Brain pericyte (primary cell): Measurements from ENCODE around the gene GLP2R.
"Not testable (repeated sequence)": the region's sequence is repeated elsewhere in the genome, so short reads cannot be mapped to it uniquely, and the experiment has no call there.

Experiments
- DNase-seq: peaks from one replicate; pipeline ENCODE4 v3.0.0-alpha.2; 2012; ENCODE audit warnings: low read depth, low spot score

GLP2R gene, protein sequence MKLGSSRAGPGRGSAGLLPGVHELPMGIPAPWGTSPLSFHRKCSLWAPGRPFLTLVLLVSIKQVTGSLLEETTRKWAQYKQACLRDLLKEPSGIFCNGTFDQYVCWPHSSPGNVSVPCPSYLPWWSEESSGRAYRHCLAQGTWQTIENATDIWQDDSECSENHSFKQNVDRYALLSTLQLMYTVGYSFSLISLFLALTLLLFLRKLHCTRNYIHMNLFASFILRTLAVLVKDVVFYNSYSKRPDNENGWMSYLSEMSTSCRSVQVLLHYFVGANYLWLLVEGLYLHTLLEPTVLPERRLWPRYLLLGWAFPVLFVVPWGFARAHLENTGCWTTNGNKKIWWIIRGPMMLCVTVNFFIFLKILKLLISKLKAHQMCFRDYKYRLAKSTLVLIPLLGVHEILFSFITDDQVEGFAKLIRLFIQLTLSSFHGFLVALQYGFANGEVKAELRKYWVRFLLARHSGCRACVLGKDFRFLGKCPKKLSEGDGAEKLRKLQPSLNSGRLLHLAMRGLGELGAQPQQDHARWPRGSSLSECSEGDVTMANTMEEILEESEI

DNA sequence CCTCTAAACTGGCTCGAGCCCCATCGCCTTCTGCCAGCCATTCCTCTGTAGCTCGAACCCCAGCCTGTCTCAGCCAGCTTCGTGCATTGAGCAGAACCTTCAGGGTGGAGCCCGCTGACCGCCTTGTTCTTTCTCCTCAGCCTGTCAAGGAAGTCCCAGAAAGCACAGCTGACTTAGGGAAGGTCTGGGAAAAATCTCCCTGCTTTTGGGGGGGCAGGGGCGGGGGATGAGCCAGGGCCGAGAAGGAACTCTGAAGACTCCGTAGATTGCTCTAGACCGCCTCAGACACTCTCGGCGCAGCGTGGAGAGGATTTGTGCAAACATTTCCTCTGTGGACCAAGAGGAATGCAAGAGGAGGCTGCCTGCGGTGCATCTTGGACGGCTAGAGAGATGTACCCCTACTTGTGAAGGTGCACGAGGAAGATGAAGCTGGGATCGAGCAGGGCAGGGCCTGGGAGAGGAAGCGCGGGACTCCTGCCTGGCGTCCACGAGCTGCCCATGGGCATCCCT, at the start of gene GLP2R:
Gene GLP2R, plus strand, starts transcription at position 284 of the 510 bp plus-strand sequence. Its CDS starts 140 bp downstream, at position 424.
- no peak for DNase-seq

DNA sequence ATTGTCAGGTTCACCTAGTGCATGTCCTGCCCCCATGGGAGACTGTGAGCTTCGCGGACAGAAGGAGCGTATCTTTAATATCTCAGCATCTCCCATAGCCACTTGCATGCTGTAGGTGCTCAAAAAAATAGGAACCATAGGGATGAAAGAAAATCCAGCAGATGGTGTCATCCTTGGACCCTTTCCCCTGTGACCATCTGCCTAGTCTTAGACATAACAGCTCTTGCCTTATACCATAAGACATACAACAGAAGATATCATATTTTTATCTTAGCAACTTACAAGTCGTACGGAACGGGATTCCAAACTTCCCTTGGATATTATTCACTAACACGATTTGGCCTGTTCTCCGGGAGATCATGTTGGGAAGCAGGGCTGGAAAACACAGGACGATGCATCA, 48.8 kb upstream of the GLP2R start:
- DNase-seq: no peak

DNA sequence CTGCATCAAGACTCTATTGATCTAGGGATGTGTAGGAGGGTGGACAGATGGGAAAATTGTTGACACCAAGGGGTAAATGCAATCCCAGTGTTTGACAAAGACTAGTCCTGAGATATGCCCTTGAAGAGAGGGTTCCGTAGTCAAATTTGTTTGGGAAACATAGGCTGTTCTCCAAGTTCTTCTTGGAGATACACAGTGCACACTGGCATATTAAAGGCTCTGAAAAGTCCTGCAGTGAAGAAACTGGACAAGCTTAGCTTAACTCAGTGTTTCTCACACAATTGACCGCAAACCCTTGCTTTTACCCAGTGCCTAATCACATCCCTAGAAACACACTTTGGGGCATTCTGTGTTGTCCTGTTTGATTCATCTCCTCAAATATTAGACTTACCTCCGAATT, 45.2 kb upstream of the GLP2R start:
- no peak for DNase-seq

DNA sequence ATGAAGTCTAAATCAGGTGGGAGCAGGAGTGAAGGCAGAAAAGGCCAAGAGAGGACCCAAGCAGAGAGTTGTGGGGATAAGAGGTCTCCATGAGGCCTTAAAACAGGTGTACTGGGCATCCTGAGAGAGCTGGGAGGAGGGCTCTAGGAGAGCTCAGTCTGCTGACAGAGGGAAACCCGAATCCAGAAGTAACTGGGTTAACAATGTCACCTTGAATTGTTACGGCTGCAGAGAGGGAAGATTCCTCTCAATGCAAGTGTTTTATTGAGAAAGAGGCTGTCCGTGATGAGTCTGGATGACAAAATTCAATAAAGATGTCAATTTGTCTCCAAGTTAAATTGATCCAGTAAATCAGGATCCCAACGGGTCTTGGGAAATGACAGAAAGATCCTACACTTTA, 42.7 kb upstream of the GLP2R start:
- DNase-seq: no peak

DNA sequence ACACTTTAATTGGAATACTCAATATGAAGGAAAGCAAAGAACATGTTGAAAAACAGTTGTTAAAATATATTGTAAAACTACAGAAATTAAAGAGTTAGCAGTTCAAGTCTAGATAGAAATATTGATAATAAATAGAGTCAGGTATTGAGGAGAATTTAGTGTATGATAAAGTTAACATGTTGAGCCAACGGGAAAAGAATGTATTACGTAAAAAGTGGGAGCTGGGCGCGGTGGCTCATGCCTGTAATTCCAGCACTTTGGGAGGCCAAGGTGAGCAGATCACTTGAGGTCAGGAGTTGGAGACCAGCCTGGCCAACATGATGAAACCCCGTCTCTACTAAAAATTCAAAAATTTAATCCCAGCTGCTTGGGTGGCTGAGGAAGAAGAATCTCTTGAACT, 42.3 kb upstream of the GLP2R start:
- not testable (repeated sequence) for DNase-seq

DNA sequence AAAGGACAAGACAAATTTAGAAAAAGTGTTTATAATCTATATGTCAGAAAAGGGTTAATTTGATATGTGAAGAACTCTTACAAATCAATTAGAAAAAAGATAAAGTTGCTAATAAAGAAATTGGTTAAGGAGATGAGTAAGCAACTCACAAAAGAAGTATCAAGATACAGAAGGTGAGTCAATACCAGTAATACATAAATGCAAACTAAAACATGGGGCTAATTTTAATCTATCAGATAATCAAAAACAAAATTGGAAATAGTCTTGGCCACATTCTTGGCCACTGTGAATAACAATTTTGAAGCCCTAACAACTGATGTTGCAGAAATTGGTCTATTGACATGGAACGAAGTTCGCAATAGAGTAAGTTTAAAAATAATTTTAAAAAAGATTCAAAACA, 41.2 kb upstream of the GLP2R start:
- no peak for DNase-seq

DNA sequence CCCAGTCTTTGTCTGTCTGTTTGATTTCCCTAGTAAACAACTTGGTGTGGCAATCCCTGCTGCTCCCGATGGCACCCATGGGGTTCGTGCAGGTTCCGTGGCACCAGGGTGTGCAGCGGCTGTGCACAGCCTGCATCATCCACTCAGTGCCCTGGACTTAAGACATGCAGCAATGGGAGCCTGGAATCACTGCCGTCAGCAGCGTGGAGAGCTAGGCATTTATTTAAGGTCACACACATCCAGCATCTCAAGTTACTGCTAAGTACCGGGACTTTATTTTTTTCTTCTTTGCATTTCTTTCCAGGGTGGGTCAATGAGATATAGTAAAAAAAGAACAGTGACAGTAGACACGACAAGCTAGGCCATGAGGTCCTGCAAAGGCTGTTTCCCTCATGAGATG, 37.1 kb upstream of the GLP2R start:
- no peak for DNase-seq

DNA sequence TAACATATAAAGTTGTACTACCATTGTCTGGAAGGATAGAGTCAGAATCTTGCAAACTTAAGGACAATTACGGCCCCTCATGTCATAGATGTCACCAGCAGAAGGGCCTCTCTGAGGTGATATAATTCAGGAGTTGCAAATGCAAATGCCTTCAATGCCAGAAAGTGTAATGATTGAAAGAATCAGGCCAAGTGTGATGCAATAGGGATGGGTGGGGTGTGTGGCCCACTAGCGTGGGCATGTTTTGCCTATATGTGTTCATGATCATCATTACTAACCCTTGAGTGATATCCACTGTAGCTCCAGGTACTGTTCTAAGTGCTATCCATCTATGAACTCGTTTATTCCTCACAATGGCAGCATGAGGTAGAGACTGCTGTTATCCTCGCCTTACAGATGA, 35.4 kb upstream of the GLP2R start:
- DNase-seq: no peak

DNA sequence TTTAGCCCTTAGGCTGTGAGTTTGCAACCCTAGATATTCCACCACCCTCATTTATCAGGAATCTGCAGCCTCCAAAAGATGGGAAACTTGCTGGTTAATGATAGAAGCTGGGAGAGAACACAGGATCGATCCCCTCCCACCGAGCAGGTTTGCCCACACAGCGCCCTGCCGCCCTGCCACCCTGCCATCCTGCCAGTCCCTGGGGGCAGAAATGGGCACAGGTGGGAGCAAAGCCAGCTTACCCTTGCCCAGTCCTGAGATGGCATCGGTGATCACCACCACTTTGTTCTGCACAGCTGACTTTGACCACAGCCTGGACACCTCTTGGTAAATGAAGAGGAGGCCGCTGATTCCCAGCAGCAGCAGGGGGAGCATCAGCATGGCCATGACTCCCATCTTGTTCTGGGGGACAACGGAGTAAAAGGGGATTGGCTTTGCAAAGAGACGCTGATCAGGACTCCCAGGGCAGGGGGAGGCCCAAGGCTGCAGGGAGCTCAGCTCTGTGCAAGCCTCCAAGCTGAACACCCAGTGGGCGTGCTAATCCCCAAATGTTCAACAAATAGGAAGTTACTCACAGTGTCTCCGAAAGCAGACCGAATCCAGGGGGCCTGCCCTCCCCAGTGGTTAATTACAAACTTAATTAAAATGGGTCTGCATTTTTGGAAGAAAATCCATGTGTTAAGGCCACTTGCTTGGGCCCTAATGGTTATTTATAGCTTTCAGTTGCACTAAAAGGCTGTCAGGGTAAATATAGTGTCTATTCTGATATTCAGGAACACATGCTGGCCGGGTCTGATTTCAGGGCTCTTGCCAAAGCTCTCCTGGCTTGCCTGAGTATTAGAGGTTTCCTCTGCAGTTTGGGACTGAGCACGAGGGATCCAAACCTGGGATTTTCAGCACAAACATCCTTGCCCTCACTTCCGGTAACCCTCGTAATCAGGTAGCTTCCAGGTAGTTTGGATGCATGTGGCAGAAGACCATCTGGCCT, 34.5 kb upstream of the GLP2R start, which contains the start of gene DHRS7C:
Gene DHRS7C, minus strand, starts transcription at position 704 of the 988 bp plus-strand sequence. Its CDS starts 308 bp downstream, at position 396.
- no peak for DNase-seq

DNA sequence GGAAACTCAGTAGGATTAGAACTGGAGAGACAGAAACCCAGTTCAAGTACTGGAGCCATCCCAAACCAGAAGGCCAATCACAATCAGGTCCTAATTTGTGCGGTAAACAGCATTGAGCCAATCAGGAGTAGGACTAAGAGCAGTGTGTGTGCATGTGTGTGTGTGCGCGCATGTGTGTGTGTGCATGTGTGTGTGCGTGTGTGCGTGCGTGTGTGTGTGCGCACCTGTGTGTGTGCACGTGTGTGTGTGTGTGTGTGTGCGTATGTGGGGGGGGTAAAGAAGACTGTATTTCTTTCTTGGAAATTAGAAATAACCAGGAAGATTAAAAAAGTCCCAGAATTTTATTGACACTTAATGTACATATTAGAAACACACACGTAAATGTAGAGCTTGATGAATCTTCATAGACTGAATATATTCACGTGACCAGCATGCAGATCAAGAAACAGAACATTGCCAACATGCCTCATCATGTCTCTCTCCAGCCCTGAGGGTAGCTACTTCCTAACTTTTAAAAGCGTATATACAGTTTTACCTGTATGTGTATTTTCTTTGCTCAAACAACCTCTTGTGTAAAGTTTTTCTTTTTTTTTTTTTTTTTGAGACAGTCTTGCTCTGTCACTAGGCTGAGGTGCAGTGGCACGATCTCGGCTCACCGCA, 33.4 kb upstream of the GLP2R start:
- DNase-seq: no peak

DNA sequence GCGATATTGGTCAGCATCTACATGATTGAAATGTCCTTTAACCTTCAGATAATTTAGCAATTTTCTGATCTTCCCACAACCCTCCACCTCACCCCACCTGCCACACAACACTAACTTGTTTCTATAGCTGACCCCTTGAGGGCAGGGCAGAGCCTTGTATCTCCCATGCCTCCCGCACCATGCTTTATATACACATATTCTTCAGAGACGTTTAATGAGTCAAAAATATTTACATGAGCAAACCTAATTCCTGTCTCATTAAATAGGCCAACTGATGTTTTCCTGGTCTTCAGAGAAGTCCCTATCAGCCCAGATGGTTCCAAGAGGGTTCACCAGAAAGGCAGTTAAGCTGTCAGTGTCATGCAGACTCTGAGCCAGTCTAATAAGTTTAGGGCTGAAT, 27.7 kb upstream of the GLP2R start:
- no peak for DNase-seq

DNA sequence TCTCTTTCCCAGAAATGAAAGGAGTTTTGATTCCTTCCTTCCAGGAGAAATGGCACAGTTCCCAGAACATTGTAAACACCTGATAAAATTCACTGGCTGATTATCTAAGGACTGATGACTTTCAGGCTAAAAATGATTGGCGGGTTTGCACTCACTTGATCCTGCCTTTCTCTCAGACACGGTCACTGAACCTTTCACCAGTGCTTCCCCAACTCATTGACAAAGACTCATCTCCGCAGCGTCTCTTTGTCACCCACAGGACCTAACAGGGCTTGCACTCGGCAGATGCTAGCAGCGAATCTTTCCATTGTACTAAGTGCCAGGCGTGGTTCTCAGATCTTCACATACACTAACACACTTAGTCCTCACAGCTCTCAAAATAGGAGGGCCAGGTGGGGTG, 27.0 kb upstream of the GLP2R start:
- DNase-seq: no peak

DNA sequence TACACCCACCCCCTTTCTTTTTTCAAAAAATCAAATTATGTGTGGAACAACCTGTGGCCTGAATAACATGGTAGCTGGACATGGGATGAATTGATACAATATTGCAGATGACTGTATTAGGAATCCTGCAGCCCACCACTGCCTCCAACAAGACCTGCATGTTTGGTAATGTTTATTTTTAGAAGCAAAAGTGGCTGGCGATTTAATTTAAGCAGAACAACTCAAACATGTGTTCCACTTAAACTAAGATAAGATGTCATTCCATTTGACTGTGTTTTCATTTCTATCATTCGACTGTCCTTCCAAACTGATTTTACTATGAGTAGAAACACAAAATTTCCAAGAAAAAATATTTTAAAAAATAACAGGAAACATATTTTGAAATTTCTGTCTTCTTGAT, 24.2 kb upstream of the GLP2R start:
- no peak for DNase-seq

DNA sequence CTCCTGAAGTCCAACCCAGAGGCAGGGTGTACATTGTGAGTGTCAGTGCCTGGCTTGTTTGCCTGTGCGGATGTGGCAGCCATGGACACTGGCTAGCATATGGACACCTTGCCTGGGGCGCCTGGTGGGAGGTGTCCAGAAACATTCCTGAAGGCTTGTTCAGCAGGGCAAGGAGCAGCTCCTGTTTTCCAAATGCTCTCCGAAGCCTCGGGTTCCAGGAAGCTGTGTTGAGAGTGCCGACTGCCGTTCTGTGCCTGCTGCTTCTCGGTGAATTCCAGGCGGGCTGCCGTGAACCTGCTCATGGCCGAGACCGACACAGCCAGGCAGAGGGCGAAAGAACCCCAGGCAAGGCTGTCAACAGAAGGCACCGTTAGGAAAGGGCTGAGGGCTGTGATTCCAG, 23.4 kb upstream of the GLP2R start:
- DNase-seq: no peak

DNA sequence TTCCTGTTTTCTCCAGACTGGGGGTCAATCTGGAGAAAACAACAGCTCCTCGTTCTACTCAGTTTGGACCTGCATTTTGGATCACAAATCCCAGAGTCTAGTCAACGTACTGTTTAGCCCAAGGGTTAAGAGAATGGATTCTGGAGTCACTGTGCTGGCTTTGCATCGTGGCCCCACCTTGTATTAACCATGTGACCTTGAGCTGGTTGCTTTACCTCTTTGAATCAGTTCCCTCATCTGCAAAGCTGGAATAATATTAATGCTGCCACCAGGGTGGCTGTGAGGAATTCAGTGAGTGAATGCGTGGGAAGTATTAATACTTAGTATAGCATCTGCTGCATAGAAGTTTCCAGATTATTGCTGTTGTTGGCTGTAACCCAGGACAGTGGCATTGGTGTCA, 23.0 kb upstream of the GLP2R start:
- no peak for DNase-seq

DNA sequence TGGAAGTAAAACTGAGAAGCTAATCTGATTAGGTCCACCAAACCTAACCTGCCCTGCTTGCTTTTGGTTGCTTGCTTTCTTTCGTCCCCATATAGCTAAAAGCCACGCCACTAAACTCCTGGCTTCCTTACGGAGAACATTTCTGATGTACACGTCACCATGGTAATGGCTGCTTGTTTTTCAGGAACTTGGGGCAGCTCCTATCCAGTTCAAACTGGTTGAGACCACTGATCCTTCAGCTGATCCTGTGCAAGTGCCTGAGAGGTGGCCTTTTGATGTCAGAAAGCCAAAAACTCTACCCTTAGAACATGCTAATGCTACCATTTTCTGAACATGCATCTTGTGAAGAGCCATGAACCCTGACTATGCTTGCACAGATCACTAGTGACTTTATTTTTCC, 20.0 kb upstream of the GLP2R start:
- DNase-seq: no peak

DNA sequence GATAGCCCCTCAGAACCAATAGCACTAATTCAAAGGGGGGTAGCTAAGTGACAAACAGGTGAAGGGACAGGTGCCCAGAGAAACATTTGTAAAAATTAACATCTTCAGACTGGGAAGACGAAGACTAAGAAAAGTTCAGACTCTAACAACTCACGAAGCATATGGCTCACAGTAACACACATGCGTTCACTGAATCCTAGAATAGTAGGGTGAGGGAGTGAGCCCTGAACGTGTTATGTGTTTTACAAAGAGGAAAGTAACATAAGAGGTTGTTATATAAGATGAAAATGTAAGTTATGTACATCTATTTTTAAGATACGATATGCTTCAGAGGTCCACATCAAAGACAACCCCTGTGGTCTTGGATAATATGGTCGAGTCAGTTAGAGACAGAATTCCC, 19.0 kb upstream of the GLP2R start:
- DNase-seq: no peak

DNA sequence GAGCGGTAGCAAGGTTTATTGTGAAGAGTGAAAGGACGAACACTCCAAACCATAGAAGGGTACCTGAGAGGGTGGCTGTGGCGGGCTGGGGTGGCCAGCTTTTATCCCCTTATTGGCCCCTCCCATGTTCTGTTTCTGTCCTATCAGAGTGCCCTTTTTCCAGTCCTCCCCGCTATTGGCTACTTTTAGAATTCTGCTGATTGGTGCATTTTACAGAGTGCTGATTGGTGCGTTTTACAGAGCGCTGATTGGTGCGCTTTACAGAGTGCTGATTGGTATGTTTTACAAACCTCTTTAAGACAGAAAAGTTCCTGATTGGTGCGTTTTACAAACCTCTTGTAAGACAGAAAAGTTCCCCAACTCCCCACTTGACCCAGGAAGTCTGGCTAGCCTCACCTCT, 16.3 kb upstream of the GLP2R start:
- no peak for DNase-seq

DNA sequence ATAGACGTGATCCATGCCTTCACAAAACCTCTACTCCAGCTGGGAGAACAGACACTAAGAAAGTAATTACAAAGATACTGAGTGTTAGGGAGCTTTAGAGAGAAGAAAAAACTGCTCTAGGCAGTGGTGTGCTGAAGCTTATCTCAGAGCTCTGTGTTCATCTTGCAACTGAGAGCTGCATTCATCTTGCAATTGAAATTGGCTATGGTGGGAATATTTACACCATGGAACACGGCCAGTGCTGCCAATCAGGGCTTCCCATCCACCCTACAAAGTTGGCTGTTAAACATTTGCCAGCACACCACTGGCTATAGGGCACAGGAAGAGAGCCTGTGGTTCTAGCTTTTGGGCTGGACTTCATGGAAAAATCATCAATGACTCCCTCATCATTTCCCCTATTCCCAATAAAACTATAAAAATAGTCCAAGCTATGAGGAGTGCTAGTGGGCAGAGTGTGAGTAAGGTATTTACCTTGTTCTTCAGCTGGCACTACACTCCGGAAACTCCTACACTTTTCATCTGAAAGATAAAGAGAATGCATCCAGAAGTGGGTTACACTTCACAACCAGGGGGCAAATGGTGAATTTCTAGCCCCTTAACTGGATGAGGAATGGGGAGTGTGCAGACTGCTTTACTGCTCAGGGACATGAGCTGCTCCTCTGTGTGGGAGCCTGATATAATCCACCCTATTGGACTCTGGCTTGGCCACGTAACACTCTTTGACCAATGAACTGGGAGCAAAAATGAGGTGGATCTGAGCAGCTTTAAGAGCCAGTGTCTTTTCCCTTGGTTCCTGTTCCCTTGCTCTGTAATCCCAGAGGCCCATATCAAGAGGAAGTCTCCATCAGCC, 15.4 kb upstream of the GLP2R start:
- DNase-seq: no peak

DNA sequence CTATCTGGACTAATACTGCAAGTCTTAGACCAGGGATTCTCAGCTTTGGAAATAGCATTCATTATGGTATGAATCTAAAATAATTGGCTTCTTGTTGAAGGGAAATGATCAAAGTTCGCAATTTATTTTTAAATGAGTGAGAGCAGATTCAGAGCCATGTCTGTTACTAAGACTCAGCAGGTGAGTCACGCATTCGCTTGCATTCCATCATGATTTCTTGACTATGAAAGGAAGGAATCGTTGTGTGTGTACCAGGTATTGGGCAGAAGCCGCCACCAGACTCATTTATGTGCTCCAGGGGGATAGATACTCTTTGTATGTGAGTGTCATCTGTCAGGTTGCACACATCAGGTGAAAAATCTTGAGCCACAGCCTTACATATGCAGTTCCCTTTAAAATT, 14.6 kb upstream of the GLP2R start:
- DNase-seq: no peak

DNA sequence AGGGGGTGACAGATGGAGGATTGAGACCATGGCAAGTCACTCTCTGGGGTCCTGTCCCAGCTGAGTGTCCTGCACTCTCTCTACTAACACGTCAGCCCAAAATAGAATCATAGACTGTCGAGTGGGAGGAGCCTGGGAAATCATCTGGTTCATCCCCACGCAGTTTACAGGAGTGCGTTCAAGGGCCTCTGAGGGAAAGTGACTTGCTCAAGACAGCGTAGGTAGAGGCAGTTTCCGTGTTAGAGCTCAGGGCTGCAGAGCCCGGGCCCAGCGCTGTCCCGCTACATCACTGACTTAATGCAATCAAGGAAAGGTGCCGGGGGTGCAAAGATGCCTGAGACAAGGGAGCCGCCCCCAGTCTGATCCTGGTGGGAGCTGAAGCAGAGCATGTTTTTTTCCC, 14.2 kb upstream of the GLP2R start:
- no peak for DNase-seq
